Astrocyte (in vitro differentiated cells and primary cell): Measurements from ENCODE around the gene CEP128.

Experiments
- EZH2 ChIP-seq: IDR thresholded peaks from 2 replicates; pipeline ENCODE4 v1.6.1; 2012; ENCODE audit warnings: mild to moderate bottlenecking, low read length, inconsistent platforms; ENCODE audit not compliant: insufficient read depth
- TF ChIP-seq, protein P1 (sequence below): IDR thresholded peaks from 2 replicates; pipeline ENCODE4 v1.5.1; 2011; ENCODE audit warnings: low read depth, mild to moderate bottlenecking, inconsistent platforms, low read length, moderate library complexity; ENCODE audit not compliant: insufficient read depth

GRCh38 chr14:80930836-80931389 is 10.6 kb downstream of the CEP128 start:
- TF ChIP-seq, protein P1, sequence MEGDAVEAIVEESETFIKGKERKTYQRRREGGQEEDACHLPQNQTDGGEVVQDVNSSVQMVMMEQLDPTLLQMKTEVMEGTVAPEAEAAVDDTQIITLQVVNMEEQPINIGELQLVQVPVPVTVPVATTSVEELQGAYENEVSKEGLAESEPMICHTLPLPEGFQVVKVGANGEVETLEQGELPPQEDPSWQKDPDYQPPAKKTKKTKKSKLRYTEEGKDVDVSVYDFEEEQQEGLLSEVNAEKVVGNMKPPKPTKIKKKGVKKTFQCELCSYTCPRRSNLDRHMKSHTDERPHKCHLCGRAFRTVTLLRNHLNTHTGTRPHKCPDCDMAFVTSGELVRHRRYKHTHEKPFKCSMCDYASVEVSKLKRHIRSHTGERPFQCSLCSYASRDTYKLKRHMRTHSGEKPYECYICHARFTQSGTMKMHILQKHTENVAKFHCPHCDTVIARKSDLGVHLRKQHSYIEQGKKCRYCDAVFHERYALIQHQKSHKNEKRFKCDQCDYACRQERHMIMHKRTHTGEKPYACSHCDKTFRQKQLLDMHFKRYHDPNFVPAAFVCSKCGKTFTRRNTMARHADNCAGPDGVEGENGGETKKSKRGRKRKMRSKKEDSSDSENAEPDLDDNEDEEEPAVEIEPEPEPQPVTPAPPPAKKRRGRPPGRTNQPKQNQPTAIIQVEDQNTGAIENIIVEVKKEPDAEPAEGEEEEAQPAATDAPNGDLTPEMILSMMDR: no peak
- TF ChIP-seq EZH2: no peak
